HG03060 (cell line): ENCODE results near the gene APBA3.
"Not testable (repeated sequence)": the region's sequence is repeated elsewhere in the genome, so short reads cannot be mapped to it uniquely, and the experiment has no call there.

Experiments used
- ATAC-seq: cut with Tn5 transposase; IDR thresholded peaks from one replicate; pipeline ENCODE4 v1.9.1; 2021; ENCODE audit warnings: low read depth, moderate number of reproducible peaks; ENCODE audit not compliant: unreplicated experiment

The APBA3 gene

DNA sequence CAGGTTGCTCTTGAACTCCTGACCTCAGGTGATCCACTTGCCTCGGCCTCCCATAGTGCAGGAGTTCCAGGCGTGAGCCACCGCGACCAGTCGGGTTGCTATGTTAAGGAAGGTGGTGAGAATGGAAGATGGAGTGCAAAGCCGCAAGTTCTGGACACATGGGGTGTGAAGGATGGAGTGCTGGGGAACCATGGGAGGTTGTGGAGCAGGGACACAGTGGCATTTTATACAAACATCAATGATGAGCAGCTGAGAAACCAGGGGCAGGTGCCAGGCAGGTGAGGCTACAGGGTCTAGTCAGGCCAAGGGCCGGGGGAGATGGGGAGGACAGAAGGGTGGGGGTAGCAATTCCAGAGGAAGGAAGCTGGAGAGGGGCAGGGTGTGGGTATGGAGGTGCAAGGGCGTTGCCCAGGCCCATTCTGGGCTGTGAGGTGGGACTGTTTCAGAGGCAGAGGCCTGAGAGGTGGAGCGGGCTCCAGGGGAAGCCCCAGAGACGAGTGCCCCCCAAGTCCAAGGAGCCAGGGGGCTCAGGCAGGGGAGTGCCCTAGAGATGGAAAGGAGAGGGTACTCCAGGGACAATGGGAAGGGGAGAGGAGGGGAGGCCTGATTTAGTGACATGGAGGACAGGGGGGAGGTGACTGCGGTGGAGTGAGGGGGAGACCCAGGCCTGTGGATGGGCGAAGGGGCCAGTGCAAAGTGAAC lies 12.5 kb upstream of the APBA3 start:
- no peak for ATAC-seq

DNA sequence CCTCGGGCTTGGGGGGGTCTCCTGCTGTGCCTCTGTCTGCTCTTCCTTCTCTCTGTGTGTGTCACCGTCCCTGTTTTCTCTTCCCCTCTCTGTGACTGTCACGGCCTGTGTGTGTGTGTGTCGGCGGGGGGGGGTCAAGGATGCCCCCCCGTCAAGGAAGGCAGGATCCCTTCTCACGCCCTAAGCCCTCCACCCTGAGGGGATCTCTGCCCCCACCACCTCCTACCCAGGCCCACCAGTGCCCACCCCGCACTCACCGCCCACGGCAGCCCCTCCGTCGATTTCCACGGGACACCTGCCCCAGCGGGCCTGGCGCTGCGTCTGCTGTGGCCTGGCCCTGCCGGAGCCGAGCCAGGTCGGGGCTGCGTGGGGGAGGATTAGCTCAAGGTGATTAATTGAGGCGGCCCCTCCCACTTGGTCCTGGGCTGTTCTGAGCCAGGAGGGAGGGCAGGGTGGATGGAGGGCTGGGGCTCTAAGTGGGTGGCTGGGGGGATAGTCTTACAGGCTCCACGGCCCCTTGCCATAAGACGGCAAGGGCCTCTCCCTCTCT lies 10.5 kb upstream of the APBA3 start, which contains the start of gene RAX2:
Gene RAX2, minus strand, starts transcription at position 323 of the 550 bp plus-strand sequence. CDS start 486 bp downstream, outside the sequence.
- no peak for ATAC-seq

DNA sequence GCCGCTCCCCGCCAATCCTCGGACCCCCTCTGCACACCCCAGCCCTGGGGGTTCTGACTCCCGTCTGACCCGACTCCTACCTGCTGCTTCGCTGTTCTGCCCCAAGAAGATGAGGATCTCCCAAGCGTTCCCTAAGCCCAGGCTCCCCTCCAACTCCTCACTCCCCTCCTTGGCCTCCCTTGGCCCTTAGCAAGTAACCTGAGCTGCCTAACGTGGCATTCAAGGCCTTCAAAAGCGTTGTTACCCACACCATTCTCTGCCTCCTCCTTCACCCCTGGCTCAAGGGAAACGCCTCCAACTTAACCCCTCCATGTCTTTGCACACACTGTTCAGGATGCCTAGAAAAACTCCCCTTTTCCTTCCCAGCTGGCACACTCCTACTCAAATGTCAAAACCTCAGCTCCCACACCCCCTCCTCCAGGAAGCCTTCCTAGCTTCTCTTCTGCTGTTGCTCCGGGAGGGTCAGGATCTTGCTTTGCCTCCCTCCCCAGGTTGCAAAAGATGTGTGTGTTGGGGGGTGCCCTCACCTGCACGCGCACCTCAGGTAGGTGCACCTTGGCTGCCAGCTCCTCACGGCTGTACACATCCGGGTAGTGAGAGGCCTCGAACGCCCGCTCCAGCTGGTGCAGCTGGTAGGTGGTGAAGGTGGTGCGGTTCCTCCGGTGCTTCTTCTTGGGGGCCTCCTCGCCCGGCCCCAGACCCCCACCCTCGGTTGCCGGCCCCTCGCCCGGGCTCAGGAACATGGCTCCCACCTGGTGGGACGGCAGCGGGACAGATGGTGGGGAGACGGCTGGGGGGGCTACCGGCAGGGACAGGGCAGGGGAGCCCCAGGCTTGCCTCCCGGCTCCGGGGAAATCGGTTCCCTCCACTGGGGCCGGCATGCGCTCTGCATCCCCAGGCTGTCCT lies 9.8 kb upstream of the APBA3 start:
- no peak for ATAC-seq

DNA sequence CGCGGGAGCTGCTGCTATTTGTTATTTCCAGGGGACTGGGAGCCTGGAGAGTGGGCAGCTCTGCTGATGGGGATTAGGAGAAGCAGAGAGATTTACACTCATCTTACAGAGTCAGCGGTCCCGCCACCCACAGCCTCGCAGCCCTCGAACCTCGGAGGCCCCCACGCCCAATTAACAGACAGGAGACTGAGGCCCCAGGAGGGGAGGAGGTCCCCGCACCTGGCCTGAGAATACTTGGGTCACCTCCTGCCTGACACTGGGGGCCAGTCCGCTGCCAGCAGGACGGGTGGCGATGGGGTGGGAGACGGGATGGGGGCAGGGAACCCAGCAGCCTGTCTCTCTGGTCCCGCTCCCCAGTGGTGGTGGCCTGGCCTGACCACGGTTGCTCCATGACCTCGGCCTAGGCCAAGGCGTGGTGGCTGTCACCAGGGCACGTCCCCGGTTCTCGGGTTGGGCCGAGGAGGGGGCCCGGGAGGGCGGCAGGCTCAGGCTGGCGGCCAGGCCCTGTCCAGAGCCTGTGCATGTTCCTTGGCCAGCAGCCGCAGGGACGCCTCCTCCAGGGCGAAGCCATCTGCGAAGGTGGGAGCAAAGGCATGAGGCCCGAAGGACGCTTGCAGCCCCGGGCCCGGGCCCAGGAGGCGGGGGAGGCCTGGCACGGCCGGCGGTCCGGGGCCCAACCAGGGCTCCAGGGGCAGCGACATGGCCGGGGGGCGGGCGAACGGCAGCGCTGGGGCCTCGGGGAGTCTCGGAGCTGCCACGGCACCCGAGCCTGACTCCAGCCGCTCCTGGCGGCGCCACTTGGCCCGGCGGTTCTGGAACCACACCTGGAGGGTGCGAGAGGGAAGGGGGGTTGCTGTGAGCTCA lies 8.9 kb upstream of the APBA3 start:
- ATAC-seq: no peak

DNA sequence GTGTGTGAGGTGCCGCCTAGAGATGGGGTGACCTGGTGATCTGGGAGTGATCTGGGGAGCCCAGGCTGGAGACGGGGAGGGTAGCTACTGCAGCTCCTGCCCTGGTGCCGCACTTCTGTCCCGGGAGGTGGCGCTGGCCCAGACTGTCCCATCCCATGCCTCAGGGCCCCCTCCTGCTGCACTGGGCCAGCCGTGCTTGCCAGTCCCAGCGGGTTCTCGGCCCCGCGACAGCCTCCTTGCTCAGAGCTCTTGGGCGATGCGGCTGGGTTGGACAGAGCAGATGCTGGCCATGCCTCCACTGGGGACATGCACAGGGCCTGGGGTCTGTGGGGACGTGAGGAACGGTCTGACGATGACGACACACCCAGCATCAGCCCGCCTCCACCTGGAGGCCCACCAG lies 8.0 kb upstream of the APBA3 start:
- no peak for ATAC-seq

DNA sequence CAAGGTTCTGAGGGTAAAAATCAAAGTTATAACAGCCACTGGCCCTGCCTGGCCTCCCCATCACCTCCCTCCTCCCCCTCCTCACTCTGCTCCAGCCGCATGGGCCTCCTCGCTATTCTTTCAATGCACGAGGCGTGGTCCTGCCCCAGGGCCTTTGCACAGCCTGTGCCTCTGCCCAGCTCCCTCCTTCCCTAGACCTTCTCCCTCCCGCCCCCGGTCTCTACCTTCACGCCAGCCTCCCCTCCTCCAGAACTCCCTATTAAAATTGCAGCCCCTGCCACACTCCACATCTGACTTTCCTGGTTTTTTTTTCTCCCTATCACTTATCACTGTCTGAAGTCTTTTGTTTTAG lies 7.2 kb upstream of the APBA3 start:
- no peak for ATAC-seq

DNA sequence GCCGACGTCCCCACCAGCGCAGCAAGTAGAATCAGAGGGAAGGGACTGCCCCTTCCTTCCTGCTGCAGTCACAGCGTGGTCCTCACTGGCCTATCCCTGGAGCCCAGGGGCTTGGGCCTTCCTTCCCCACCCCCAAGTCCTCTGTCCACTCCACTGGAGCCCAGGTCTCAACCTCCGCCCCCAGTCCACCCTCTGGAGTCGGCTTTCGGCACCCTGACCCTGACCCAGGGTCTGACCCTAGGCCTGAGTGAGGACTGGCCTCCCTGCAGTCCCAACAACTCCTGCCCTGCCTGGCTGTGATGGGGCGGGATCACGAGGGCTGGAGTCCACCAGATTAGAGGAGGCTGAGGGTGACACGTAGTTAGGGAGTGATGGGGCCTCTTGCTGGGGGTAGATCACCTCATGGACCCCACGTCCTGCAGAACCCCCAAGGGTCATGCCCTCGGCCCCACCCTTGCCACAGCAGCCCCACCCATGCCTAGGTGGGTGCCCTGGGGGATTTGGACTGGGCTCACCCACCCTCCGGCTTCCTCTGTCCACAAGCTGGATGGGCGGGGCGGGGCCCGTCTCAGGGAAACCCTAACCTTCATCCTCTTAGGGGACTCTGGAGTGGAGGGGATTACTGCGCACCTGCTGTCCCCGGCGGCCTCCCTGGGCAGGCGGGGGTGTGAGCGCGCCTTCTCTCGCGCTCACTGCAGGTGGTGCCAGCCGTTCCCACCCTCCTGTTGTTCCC lies 6.7 kb upstream of the APBA3 start:
- no peak for ATAC-seq

DNA sequence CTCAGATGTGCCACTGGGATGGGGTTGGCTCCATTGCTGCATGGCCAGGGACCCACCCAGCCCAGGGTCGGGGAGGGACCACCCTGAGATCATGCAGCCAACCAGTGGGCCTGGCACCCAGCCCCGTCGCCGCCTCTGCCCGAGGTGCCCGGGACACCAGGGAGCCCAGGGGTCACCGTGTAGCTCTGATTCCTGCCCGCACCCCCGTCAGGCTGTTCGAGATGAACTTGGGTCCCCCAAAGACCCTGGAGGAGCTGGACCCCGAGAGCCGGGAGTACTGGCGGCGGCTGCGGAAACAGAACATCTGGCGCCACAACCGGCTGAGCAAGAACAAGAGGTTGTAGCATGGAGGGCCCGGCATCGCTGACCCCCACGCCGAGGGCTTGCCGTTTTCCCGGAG lies 5.6 kb upstream of the APBA3 start:
- no peak for ATAC-seq

DNA sequence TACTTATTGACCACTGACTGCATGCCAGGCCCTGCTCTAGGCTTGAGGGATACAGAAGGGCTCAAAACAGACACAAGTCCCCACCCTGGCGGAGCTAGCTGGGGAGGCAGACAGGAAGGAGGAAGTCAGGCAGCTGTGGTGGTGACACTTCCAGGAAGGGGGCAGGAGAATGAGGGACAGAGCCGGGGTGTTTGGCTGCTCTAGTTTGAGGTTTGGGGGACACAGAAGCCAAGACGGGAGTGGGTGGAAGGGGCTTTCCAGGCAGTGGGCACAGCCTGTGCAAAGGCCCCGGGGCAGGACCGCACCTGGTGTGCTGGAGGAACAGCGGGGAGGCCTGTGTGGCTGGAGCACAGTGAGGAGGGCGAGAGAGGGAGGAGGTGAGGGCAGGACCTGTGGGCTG lies 5.0 kb upstream of the APBA3 start:
- no peak for ATAC-seq

DNA sequence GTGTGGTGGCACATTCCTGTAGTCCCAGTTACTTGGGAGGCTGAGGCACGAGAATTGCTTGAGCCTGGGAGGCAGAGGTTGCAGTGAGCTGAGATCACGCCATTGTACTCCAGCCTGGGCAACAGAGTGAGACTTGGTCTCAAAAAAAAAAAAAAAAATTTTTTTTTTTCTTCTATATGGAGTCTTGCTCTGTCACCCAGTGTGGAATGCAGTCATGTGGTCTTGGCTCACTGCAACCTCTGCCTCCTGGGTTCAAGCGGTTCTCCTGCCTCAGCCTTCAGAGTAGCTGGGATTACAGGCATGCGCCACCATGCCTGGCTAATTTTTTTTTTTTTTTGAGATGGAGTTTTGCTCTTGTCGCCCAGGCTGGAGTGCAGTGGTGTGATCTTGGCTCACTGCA lies 4.3 kb upstream of the APBA3 start:
- ATAC-seq: not testable (repeated sequence)

DNA sequence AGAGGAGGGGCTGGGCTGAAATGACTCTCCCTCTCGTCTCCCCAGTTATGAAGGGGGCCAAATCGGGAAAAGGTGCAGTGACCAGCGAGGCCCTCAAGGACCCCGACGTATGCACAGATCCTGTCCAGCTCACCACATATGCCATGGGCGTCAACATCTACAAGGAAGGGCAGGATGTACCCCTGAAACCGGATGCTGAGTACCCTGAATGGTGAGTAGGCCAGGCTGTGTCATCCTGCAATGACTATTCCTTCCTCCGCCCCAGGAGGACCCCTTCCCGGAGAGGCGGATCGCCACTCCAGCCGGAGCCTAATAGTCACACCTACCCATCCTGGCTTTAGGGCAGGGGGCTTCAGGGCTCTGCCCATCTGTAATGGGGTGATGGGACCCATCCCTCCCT lies 3.6 kb upstream of the APBA3 start:
- ATAC-seq: no peak

DNA sequence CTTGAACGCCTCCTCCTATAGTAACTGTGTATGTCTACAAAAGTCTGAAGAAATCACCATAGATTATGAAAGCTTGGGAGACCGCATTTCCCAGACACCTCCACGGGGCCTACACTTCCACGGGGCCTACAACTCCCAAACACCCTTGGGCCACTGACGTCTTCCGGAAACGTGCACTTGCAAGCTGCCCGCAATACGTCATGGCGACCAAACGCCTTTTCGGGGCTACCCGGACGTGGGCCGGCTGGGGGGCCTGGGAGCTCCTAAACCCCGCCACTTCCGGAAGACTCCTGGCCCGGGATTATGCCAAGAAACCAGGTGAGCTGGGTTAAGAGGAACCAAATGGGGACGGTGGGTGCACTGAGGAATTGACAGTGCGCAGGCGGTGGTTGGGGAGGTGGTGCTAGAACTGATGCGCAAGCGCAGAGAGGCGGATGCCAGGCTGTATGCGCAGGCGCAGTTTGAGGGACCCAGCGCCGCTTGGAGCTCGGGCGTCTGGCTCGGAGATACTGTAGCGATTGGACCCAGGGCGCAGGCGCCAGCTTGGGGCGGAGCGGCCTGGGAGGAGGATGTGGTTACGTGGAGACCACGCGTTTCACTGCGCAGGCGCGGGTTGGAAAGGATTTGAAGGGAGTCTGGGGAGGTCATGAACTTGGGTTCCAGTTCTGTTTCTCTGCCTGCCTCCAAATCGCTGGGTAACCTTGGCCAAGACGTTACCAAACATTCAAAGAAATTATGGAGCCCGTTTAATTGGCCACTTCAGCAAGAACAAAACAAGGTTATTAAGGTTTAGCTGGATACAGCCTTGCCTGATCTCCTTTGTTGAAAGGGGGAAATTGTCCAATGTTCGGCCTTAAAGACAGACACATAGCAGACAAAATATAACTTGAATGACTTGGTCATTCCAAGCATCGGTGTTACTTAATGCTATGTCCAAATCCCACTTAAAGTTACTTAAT lies 1.3 kb upstream of the APBA3 start, which contains the start of gene MRPL54:
Gene MRPL54, plus strand, starts transcription at position 182 of the 959 bp plus-strand sequence. Its CDS starts 19 bp downstream, at position 201.
- ATAC-seq: peak; percentile 64

DNA sequence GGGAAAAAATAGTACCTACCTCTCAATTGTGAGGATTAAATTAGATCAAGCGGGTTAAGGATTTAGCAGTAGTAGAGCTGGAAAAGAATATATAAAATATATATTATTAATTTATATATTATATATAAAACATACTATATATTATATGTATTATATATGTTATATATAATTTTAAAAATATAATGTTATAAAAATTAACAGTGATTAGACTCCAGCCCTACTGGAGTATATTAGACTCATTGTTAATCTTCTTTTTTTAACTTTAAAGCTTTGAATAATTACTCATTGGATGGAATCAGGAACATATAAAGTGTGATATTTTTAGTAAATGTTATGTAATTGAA lies 610 bp upstream of the APBA3 start:
- no peak for ATAC-seq

DNA sequence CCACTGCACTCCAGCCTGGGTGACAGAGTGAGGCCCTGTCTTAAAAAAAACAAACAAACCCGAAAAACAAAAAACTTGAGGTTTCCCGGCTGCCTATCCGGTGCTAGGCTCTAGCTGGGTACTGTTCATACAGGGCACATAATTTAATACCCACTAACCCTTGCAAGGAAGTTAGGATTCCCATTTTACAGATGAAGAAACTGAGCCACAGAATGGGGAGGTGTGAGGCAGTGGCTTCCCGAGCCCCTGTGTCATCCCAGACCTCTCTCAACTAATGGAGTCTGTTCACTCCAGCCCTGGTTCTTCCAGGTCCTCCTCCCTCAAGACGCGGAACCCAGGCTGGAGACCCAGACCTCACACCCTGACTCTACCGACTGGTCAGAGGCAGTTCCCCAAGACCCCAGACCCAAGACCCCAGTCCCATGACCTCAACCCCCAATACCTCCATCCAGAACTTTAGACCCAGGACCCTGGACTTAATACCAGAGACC lies 576 bp downstream of the APBA3 start:
- ATAC-seq: no peak

DNA sequence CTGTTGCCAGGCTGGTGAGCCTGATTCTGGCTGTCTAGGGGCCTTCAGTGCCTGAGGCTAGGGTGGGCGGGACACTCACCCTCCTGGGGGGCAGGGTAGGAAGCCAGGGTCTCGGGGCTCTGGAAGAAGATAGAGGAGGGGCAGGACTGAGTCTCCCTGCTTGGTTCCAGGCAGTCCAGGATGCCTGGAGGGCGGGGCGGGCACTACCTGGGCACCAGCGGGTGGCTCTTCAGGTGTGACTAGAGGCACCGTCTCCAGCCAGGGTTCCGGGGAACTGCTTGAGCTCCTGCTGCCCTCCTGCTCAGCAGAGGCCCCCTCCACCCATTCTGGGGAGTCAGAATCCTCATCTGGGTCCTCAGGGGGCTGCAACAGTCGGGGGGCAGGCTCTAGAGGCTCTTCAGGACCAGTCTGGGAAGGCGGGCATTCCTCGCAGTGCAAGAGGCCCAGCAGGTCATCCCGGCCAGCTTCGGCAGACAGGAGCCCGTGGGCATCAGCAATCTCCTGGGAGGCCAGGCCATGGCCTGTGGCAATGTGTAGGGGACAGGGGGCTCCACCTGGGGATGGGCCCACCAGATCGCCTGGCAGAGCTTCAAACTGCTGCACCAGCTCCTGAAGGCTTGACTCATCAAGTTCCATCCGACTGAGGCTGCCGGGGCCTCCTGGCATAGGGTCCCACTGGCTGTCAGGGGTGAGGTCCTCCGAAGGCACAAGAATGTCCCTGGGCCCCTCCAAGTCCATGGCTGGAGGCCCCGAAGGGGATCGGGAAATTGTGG lies 1.8 kb downstream of the APBA3 start:
- no peak for ATAC-seq

DNA sequence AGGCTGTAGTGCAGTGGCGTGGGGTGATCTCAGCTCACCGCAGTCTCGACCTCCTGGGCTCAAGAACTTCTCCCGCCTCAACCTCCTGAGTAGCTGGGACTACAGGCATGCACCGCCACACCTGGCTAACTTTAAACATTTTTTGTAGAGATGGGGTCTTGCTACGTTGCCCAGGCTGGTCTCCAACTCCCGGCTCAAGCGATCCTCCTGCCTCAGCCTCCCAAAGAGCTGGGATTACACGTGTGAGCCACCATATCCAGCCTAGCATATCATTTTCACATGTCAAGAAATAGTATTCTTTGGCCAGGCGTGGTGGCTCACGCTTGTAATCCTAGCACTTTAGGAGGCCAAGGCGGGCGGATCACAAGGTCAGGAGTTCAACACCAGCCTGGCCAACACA lies 3.2 kb downstream of the APBA3 start:
- not testable (repeated sequence) for ATAC-seq

DNA sequence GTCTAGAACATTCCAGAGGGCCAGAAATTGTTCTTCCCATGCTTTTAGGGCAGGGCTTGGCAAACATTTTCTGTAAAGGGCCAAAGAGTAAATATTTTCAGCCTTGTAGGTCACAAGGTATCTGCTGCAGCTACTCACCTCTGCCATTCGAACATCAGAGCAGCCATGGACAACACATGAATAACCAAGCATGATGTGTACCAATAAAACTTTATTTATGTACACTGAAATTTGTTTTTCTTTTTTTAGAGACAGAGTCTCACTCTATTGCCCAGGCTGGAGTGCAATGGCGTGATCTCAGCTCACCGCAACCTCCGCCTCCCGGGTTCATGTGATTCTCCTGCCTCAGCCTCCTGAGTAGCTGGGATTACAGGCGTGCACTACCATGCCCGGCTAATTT lies 3.8 kb downstream of the APBA3 start:
- ATAC-seq: not testable (repeated sequence)
